ENCODE measurements around the gene CA10. TPM values are rescaled to one million over a fixed set of nuclear protein-coding genes. Genes with fewer than 3 reads are reported as not detected.
A peak's percentile ranks its signal among the peaks of the same experiment; 100 is the strongest.

The CA10 gene
- total and polyA plus RNA-seq, 4 donors: 30.0 to 130 (median 99.2) TPM

GRCh38 chr17:51640108-51640622, 518.3 kb downstream of the CA10 start:
- H3K4me1 ChIP-seq (ENCODE audit: control insufficient read depth, insufficient read depth, low read length): no peaks in the 10 kb centered on the region
- WGBS (ENCODE audit: insufficient coverage): 83% methylated on average over 2 of the region's 4 CpGs
- H3K9me3 ChIP-seq (ENCODE audit: control insufficient read depth, insufficient read depth, low read length): no peaks in the 10 kb centered on the region
- no peak overlapping the region for H3K27ac ChIP-seq (ENCODE audit: low read depth, low read length)
- DNase-seq (ENCODE audit: low read depth in 4 of 6, low spot score in 6 of 6): no peak
- no peaks in the 10 kb centered on the region for H3K36me3 ChIP-seq (ENCODE audit: control insufficient read depth, insufficient read depth, low read length)
- no peak overlapping the region for H3K4me3 ChIP-seq (ENCODE audit: low read depth, low read length)
- no peaks in the 10 kb centered on the region for H3K27me3 ChIP-seq (ENCODE audit: control insufficient read depth, insufficient read depth, low read length)

DNA sequence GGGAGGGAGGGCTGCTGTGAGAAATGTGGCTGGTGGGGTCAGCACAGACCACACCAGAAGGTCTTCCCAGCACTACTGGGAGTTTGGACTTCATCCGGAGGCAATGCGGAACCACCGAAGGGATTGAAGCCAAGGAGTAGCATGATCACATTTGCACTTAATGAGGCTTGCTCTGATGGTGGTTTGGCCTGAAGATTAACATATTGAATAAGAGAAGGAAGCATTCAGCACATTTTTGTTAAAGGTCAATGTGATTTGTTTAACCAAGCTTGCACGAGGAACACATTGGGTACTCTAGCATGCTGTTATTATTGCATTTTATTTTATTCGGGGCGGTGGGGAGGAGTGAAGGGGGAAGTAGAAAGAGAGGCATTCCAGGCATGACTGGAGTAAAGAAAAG, 519.5 kb downstream of the CA10 start:
- H3K4me3 ChIP-seq (ENCODE audit: low read depth, low read length): no peak overlapping the region
- H3K27me3 ChIP-seq (ENCODE audit: control insufficient read depth, insufficient read depth, low read length): no peaks in the 10 kb centered on the region
- peak in 2 of 6 donors; percentile 27 to 67 for DNase-seq (ENCODE audit: low read depth in 4 of 6, low spot score in 6 of 6)
- WGBS (ENCODE audit: insufficient coverage): 49% methylated on average over 6 of the region's 6 CpGs
- H3K36me3 ChIP-seq (ENCODE audit: control insufficient read depth, insufficient read depth, low read length): no peaks in the 10 kb centered on the region
- H3K4me1 ChIP-seq (ENCODE audit: control insufficient read depth, insufficient read depth, low read length): no peaks in the 10 kb centered on the region
- H3K9me3 ChIP-seq (ENCODE audit: control insufficient read depth, insufficient read depth, low read length): no peaks in the 10 kb centered on the region
- no peak overlapping the region for H3K27ac ChIP-seq (ENCODE audit: low read depth, low read length)

DNA sequence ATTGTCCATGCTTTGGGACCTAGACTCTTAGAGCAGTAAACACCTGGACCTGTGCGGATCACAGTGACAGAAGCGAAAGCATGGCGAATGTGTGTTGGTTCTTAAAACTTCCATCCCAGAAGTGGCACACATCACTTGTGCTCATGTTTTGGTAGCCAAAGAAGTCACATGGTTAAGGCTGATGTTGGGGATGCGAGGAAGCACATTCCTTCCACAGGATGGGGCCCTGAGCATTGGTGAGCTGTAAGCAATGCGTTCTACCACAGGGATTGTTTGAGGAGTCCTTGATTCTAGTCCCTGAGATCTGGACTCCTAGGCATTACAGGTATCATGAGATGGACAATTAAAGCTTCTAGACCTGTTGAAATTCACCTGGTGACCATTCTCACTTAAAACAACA, 522.2 kb downstream of the CA10 start:
- Histone ChIP-seq H3K4me1 (ENCODE audit: control insufficient read depth, insufficient read depth, low read length) (no peaks in the 10 kb centered on the region), H3K9me3 (ENCODE audit: control insufficient read depth, insufficient read depth, low read length) (no peaks in the 10 kb centered on the region), H3K27ac (ENCODE audit: low read depth, low read length) (no peak overlapping the region), H3K27me3 (ENCODE audit: control insufficient read depth, insufficient read depth, low read length) (no peaks in the 10 kb centered on the region), H3K4me3 (ENCODE audit: low read depth, low read length) (no peak overlapping the region), H3K36me3 (ENCODE audit: control insufficient read depth, insufficient read depth, low read length) (no peaks in the 10 kb centered on the region)
- WGBS (ENCODE audit: insufficient coverage): 100% methylated on average over 4 of the region's 5 CpGs
- no peak for DNase-seq (ENCODE audit: low read depth in 4 of 6, low spot score in 6 of 6)

DNA sequence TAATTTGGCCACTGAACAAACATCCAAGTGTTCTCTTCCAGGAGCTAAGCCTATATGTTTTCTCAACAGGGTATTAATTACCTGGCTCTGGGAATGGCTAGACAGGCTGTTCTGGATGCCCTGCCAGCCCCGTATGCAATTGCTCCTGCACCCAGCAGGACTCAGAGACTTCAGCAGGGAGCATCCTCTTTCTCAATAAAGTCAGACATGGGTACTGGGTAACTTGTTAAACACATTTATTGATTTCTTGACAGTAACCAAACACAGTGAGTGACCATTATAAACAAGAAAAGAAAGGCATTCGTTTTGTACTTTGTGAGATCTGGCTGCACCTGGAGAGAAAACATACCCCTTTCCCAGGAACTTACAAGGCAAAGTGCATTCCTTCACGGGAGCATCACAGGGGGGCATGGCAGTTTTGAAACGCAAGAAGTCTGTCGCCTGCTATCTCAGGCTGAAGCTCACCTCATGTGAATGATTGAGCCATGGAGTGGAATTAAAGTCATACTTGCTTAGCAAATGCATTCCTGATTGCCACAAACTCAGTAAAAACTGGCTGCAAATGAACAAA, 528.3 kb downstream of the CA10 start:
- peak in 1 of 6 donors; percentile 46 for DNase-seq (ENCODE audit: low read depth in 4 of 6, low spot score in 6 of 6)
- no peak overlapping the region for H3K4me3 ChIP-seq (ENCODE audit: low read depth, low read length)
- H3K4me1 ChIP-seq (ENCODE audit: control insufficient read depth, insufficient read depth, low read length): no peaks in the 10 kb centered on the region
- peaks cover 3% of the 10 kb centered on the region for H3K36me3 ChIP-seq (ENCODE audit: control insufficient read depth, insufficient read depth, low read length)
- no peaks in the 10 kb centered on the region for H3K9me3 ChIP-seq (ENCODE audit: control insufficient read depth, insufficient read depth, low read length)
- 51% methylated on average over 3 of the region's 5 CpGs for WGBS (ENCODE audit: insufficient coverage)
- no peaks in the 10 kb centered on the region for H3K27me3 ChIP-seq (ENCODE audit: control insufficient read depth, insufficient read depth, low read length)
- no peak overlapping the region for H3K27ac ChIP-seq (ENCODE audit: low read depth, low read length)

- no peaks in the 10 kb centered on the region for H3K4me1 ChIP-seq (ENCODE audit: control insufficient read depth, insufficient read depth, low read length)
- no peaks in the 10 kb centered on the region for H3K27me3 ChIP-seq (ENCODE audit: control insufficient read depth, insufficient read depth, low read length)
- H3K4me3 ChIP-seq (ENCODE audit: low read depth, low read length): no peak overlapping the region
- WGBS (ENCODE audit: insufficient coverage): no CpG with 5 or more reads among the region's 3 CpGs
- H3K9me3 ChIP-seq (ENCODE audit: control insufficient read depth, insufficient read depth, low read length): no peaks in the 10 kb centered on the region
- H3K36me3 ChIP-seq (ENCODE audit: control insufficient read depth, insufficient read depth, low read length): peaks cover 3% of the 10 kb centered on the region
- no peak for DNase-seq (ENCODE audit: low read depth in 4 of 6, low spot score in 6 of 6)
- no peak overlapping the region for H3K27ac ChIP-seq (ENCODE audit: low read depth, low read length)
Observed at GRCh38 chr17:51629232-51629631, 529.3 kb downstream of the CA10 start.

GRCh38 chr17:51627779-51628178, 530.7 kb downstream of the CA10 start:
- Histone ChIP-seq H3K27ac (ENCODE audit: low read depth, low read length) (no peak overlapping the region), H3K27me3 (ENCODE audit: control insufficient read depth, insufficient read depth, low read length) (no peaks in the 10 kb centered on the region), H3K9me3 (ENCODE audit: control insufficient read depth, insufficient read depth, low read length) (no peaks in the 10 kb centered on the region), H3K4me1 (ENCODE audit: control insufficient read depth, insufficient read depth, low read length) (no peaks in the 10 kb centered on the region), H3K4me3 (ENCODE audit: low read depth, low read length) (no peak overlapping the region), H3K36me3 (ENCODE audit: control insufficient read depth, insufficient read depth, low read length) (peaks cover 3% of the 10 kb centered on the region)
- WGBS (ENCODE audit: insufficient coverage): no CpG with 5 or more reads among the region's 1 CpG
- DNase-seq (ENCODE audit: low read depth in 4 of 6, low spot score in 6 of 6): peak in 1 of 6 donors; percentile 12

DNA sequence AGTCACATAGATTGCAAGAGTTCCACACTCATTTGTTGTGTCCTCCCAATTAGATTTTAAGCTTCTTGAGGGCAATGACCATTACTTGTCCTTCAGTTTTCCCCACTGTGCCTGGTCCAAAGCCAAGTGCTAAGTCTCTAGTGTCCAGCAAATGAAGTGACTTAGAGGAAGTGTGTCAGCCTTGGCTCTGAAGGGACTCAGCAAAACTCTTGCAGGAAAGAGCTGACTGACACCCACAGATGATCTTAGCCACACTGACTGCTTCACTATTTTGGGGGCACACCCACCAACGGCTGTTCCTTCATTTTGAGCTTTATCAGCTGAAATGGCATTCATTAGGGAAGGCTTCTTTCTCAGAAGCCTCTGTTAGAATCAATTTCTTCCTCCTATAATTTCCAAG, 540.0 kb downstream of the CA10 start:
- Histone ChIP-seq H3K27me3 (ENCODE audit: control insufficient read depth, insufficient read depth, low read length) (no peaks in the 10 kb centered on the region), H3K4me1 (ENCODE audit: control insufficient read depth, insufficient read depth, low read length) (no peaks in the 10 kb centered on the region), H3K4me3 (ENCODE audit: low read depth, low read length) (no peak overlapping the region), H3K36me3 (ENCODE audit: control insufficient read depth, insufficient read depth, low read length) (no peaks in the 10 kb centered on the region), H3K9me3 (ENCODE audit: control insufficient read depth, insufficient read depth, low read length) (no peaks in the 10 kb centered on the region), H3K27ac (ENCODE audit: low read depth, low read length) (no peak overlapping the region)
- no peak for DNase-seq (ENCODE audit: low read depth in 4 of 6, low spot score in 6 of 6)
- WGBS (ENCODE audit: insufficient coverage): 67% methylated on average over 1 of the region's 1 CpG

DNA sequence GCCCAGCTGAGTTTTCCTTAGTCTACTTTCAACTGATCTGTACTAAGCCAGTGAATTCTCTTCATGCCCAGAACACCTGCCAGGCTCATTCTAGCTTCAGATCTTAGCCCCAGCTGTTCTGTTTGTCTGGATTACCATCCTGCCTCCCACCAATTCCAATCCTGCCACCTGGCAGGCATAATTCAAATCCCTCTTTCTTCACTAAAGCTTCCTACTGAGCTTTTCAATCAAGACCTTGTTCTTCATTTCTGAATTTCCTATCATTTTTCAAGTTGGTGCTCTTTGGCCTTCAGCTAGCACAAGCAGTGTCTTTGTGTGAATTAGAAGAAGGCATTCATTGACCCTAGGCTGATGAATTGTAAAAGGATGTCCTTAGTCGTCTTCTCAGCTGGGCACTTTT, 540.5 kb downstream of the CA10 start:
- H3K27ac ChIP-seq (ENCODE audit: low read depth, low read length): no peak overlapping the region
- no peaks in the 10 kb centered on the region for H3K36me3 ChIP-seq (ENCODE audit: control insufficient read depth, insufficient read depth, low read length)
- whole genome bisulfite sequencing (ENCODE audit: insufficient coverage): no CpG with 5 or more reads among the region's 1 CpG
- DNase-seq (ENCODE audit: low read depth in 4 of 6, low spot score in 6 of 6): peak in 4 of 6 donors; percentile 26 to 70 (median 47)
- H3K9me3 ChIP-seq (ENCODE audit: control insufficient read depth, insufficient read depth, low read length): no peaks in the 10 kb centered on the region
- H3K4me1 ChIP-seq (ENCODE audit: control insufficient read depth, insufficient read depth, low read length): no peaks in the 10 kb centered on the region
- no peak overlapping the region for H3K4me3 ChIP-seq (ENCODE audit: low read depth, low read length)
- H3K27me3 ChIP-seq (ENCODE audit: control insufficient read depth, insufficient read depth, low read length): no peaks in the 10 kb centered on the region

DNA sequence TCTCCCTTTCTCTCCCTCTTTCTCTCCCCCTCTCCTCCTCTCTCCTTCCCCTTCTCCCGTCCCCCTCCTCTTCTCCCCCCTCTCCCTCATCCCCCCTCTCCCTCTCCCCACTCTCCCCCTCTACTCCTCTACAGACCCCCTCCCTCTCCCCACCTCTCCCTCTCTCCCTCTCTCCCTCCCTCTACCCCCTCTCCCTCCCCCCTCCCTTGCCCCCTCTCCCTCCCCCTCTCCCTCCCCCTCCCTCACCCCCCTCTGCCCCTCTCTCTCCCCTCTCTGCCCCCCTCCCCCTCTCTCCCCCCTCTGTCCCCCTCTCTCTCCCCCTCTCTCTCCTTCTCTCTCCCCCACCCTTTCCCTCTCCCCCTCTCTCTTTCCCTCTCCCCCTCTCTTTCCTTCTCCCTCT, 545.3 kb downstream of the CA10 start:
- H3K9me3 ChIP-seq (ENCODE audit: control insufficient read depth, insufficient read depth, low read length): no peaks in the 10 kb centered on the region
- peaks cover 6% of the 10 kb centered on the region for H3K4me1 ChIP-seq (ENCODE audit: control insufficient read depth, insufficient read depth, low read length)
- WGBS (ENCODE audit: insufficient coverage): no CpG with 5 or more reads among the region's 1 CpG
- H3K27me3 ChIP-seq (ENCODE audit: control insufficient read depth, insufficient read depth, low read length): peaks cover 2% of the 10 kb centered on the region
- DNase-seq (ENCODE audit: low read depth in 4 of 6, low spot score in 6 of 6): no peak
- no peak overlapping the region for H3K27ac ChIP-seq (ENCODE audit: low read depth, low read length)
- H3K36me3 ChIP-seq (ENCODE audit: control insufficient read depth, insufficient read depth, low read length): no peaks in the 10 kb centered on the region
- H3K4me3 ChIP-seq (ENCODE audit: low read depth, low read length): no peak overlapping the region

GRCh38 chr17:51612692-51613091, 545.8 kb downstream of the CA10 start:
- no peak overlapping the region for H3K4me3 ChIP-seq (ENCODE audit: low read depth, low read length)
- no CpG with 5 or more reads among the region's 3 CpGs for WGBS (ENCODE audit: insufficient coverage)

More at GRCh38 chr17:51612692-51613091, 545.8 kb downstream of the CA10 start:
- Histone ChIP-seq H3K9me3 (ENCODE audit: control insufficient read depth, insufficient read depth, low read length) (no peaks in the 10 kb centered on the region), H3K4me1 (ENCODE audit: control insufficient read depth, insufficient read depth, low read length) (peaks cover 6% of the 10 kb centered on the region), H3K36me3 (ENCODE audit: control insufficient read depth, insufficient read depth, low read length) (no peaks in the 10 kb centered on the region), H3K27ac (ENCODE audit: low read depth, low read length) (no peak overlapping the region), H3K27me3 (ENCODE audit: control insufficient read depth, insufficient read depth, low read length) (peaks cover 2% of the 10 kb centered on the region)
- no peak for DNase-seq (ENCODE audit: low read depth in 4 of 6, low spot score in 6 of 6)
